HCT116 (cell line): ENCODE data around the gene SUMO3.

Experiments
- EZH2 ChIP-seq: fragments of 200-600 bp; sonication (generic); IDR thresholded peaks from 2 replicates; pipeline ENCODE4 v1.6.1; 2017; ENCODE audit warnings: antibody characterized with exemption, mixed run types
- POLR2AphosphoS5 ChIP-seq: IDR thresholded peaks from 2 replicates; pipeline ENCODE4 v1.6.1; 2011; ENCODE audit warnings: mild to moderate bottlenecking, low read depth, low read length, moderate library complexity
- RAD21 ChIP-seq: IDR thresholded peaks from 2 replicates; pipeline ENCODE4 v1.6.1; 2012; ENCODE audit warnings: low read depth, mild to moderate bottlenecking
- ZFX ChIP-seq: fragments of 450-650 bp; IDR thresholded peaks from 2 replicates; pipeline ENCODE4 v1.6.1; 2017
- TF ChIP-seq, protein P1 (sequence below), 3 experiments: fragments of 200-600 bp in 1 of 3; sonication (generic) in 1 of 3; IDR thresholded peaks in 2 of 3; conservative IDR thresholded peaks in 1 of 3; 2 replicates each; pipeline ENCODE4 v1.5.1; 2012 to 2017; ENCODE audit warnings: low read depth in 2 of 3, low read length in 2 of 3, antibody characterized with exemption in 1 of 3, borderline replicate concordance in 1 of 3, control low read depth in 1 of 3, mild to moderate bottlenecking in 1 of 3, mixed read lengths in 1 of 3, mixed run types in 1 of 3, moderate library complexity in 1 of 3; ENCODE audit not compliant: insufficient read depth in 1 of 3
- TF ChIP-seq, protein P2 (sequence below): IDR thresholded peaks from 2 replicates; pipeline ENCODE4 v1.6.1; 2012; ENCODE audit warnings: low read depth
- TF ChIP-seq, protein P3 (sequence below): IDR thresholded peaks from 2 replicates; pipeline ENCODE4 v1.6.1; 2012

DNA sequence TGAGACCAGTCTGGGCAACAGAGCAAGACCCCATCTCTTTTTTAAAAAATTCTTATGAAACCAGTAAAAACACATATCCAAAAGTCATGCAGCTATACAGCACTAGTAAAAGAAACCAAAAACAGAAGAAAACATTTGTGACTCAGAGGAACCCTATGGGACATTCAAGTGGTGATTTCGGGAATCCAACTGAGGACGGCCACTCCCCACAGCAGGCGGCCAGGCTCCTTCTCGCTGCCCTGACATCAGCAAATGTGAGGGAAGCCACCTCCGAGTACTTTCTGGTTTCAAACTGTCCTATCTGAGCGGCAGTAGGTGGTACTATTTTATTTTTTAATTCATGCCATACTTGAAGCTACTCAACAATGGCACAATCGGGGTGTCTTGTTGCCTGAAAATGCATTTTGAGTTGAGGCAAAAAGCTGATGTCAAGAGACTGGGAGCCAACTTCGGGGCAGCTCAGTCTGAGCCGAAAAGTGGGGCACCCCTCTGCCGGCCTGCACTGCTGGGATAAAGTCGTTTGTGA is 3.3 kb downstream of the SUMO3 start:
- TF ChIP-seq EZH2: no peak
- no peak for TF ChIP-seq POLR2AphosphoS5
- TF ChIP-seq, protein P1, sequence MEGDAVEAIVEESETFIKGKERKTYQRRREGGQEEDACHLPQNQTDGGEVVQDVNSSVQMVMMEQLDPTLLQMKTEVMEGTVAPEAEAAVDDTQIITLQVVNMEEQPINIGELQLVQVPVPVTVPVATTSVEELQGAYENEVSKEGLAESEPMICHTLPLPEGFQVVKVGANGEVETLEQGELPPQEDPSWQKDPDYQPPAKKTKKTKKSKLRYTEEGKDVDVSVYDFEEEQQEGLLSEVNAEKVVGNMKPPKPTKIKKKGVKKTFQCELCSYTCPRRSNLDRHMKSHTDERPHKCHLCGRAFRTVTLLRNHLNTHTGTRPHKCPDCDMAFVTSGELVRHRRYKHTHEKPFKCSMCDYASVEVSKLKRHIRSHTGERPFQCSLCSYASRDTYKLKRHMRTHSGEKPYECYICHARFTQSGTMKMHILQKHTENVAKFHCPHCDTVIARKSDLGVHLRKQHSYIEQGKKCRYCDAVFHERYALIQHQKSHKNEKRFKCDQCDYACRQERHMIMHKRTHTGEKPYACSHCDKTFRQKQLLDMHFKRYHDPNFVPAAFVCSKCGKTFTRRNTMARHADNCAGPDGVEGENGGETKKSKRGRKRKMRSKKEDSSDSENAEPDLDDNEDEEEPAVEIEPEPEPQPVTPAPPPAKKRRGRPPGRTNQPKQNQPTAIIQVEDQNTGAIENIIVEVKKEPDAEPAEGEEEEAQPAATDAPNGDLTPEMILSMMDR (IDR thresholded peaks at IDR 0.05 in 2 of 3, conservative IDR thresholded peaks at IDR 0.05 in 1 of 3; ENCODE audit: borderline replicate concordance in 1 of 3, insufficient read depth in 1 of 3, low read depth in 2 of 3, low read length in 2 of 3): no peak
- TF ChIP-seq, protein P2, sequence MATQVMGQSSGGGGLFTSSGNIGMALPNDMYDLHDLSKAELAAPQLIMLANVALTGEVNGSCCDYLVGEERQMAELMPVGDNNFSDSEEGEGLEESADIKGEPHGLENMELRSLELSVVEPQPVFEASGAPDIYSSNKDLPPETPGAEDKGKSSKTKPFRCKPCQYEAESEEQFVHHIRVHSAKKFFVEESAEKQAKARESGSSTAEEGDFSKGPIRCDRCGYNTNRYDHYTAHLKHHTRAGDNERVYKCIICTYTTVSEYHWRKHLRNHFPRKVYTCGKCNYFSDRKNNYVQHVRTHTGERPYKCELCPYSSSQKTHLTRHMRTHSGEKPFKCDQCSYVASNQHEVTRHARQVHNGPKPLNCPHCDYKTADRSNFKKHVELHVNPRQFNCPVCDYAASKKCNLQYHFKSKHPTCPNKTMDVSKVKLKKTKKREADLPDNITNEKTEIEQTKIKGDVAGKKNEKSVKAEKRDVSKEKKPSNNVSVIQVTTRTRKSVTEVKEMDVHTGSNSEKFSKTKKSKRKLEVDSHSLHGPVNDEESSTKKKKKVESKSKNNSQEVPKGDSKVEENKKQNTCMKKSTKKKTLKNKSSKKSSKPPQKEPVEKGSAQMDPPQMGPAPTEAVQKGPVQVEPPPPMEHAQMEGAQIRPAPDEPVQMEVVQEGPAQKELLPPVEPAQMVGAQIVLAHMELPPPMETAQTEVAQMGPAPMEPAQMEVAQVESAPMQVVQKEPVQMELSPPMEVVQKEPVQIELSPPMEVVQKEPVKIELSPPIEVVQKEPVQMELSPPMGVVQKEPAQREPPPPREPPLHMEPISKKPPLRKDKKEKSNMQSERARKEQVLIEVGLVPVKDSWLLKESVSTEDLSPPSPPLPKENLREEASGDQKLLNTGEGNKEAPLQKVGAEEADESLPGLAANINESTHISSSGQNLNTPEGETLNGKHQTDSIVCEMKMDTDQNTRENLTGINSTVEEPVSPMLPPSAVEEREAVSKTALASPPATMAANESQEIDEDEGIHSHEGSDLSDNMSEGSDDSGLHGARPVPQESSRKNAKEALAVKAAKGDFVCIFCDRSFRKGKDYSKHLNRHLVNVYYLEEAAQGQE: no peak
- TF ChIP-seq RAD21: no peak
- no peak for TF ChIP-seq ZFX
- TF ChIP-seq, protein P3, sequence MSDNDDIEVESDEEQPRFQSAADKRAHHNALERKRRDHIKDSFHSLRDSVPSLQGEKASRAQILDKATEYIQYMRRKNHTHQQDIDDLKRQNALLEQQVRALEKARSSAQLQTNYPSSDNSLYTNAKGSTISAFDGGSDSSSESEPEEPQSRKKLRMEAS: no peak
